ENCODE measurements around the gene H3-3A. TPM values are rescaled to one million over a fixed set of nuclear protein-coding genes. Genes with fewer than 3 reads are reported as not detected.
A peak's percentile ranks its signal among the peaks of the same experiment; 100 is the strongest.

H3-3A gene
- total RNA-seq, 6 donors from 2014 or later: 148 to 453 (median 419) TPM

DNA sequence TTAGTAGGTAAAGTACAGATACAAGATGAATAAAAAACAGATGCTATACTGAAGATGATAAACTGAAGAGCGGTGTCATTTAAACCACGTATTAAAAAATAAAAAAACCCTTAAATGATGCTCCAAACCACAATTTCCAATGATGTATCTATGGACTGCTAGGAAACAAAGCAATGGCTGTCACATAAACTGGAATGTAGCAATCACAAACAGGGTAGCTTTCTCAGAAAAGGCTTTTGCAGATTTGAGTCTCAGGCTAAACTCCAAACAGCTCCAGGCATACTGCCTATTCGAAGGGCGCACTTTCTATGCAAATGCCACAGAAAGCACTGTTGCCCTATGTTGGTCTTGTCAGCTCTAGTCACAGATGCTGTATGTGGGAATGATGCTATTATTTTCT is 12.4 kb upstream of the H3-3A start:
- TF ChIP-seq, protein P1, sequence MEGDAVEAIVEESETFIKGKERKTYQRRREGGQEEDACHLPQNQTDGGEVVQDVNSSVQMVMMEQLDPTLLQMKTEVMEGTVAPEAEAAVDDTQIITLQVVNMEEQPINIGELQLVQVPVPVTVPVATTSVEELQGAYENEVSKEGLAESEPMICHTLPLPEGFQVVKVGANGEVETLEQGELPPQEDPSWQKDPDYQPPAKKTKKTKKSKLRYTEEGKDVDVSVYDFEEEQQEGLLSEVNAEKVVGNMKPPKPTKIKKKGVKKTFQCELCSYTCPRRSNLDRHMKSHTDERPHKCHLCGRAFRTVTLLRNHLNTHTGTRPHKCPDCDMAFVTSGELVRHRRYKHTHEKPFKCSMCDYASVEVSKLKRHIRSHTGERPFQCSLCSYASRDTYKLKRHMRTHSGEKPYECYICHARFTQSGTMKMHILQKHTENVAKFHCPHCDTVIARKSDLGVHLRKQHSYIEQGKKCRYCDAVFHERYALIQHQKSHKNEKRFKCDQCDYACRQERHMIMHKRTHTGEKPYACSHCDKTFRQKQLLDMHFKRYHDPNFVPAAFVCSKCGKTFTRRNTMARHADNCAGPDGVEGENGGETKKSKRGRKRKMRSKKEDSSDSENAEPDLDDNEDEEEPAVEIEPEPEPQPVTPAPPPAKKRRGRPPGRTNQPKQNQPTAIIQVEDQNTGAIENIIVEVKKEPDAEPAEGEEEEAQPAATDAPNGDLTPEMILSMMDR (IDR thresholded peaks at IDR 0.05): no peak
- TF ChIP-seq POLR2A (IDR thresholded peaks at IDR 0.05) (no peak), POLR2AphosphoS5 (IDR thresholded peaks at IDR 0.05) (no peak), EP300 (IDR thresholded peaks at IDR 0.05) (no peak)
- 95 to 96% methylated on average over 4 of the region's 4 CpGs for WGBS, 2 donors
- no peak for ATAC-seq (ENCODE audit: low FRiP score in 2 of 2)

DNA sequence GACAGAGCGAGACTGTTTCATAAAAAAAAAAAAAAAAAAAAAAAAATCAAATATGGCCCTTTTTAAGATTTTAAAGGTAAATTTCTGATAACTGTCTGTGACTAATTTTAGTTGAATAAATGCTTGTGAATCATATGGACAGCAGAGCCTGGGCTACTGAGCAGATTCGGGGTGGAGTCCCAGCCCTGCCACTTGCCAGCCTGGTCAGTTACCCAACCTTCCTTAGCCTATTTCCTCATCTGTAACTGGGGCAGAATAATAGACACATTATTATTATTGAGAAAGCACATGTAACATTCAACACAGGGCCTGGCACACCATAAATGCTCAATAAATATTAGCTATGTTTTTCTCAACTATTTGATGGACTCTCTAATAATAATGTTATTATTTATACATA is 11.2 kb upstream of the H3-3A start:
- H3K27ac ChIP-seq: no peak overlapping the region
- no peak for DNase-seq
- ATAC-seq (ENCODE audit: low FRiP score in 2 of 2): peak in 1 of 2 donors; percentile 75
- 85 to 92% methylated on average over 2 of the region's 2 CpGs for WGBS, 2 donors
- no peaks in the 10 kb centered on the region for H3K9me3 ChIP-seq
- no peak overlapping the region for H3K4me3 ChIP-seq
- H3K4me1 ChIP-seq: no peaks in the 10 kb centered on the region
- no peak for TF ChIP-seq EP300 (IDR thresholded peaks at IDR 0.05)
- TF ChIP-seq, protein P1 (IDR thresholded peaks at IDR 0.05): no peak
- no peak for TF ChIP-seq POLR2A (IDR thresholded peaks at IDR 0.05)
- TF ChIP-seq POLR2AphosphoS5 (IDR thresholded peaks at IDR 0.05): no peak
- H3K36me3 ChIP-seq: peaks cover 0 to 2% (median 0%) of the 10 kb centered on the region in 4 donors
- H3K27me3 ChIP-seq: no peaks in the 10 kb centered on the region

More for the DNA sequence above, 12.4 kb upstream of the H3-3A start:
- no peak overlapping the region for H3K27ac ChIP-seq
- H3K4me3 ChIP-seq: no peak overlapping the region
- no peaks in the 10 kb centered on the region for H3K36me3 ChIP-seq
- H3K4me1 ChIP-seq: no peaks in the 10 kb centered on the region
- no peaks in the 10 kb centered on the region for H3K9me3 ChIP-seq
- no peak for DNase-seq
- no peaks in the 10 kb centered on the region for H3K27me3 ChIP-seq

DNA sequence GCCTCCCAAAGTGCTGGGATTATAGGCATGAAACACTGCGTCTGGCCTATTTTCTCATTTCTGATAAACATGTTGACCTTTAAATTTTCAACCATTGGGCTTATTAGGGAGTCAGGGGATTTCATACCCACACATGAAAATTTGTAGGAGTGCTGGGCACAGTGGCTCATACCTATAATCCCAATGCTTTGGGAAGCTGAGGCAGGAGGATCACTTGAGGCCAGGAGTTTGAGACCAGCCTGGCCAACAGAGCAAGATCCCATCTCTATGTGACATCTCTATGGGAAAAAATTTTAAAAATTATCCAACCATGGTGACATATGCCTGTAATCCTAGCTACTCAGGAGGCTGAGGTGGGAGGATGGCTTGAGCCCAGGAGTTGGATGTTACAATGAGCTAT is 10.5 kb upstream of the H3-3A start:
- DNase-seq: no peak
- H3K4me1 ChIP-seq: no peaks in the 10 kb centered on the region
- no peak overlapping the region for H3K4me3 ChIP-seq
- H3K27me3 ChIP-seq: no peaks in the 10 kb centered on the region
- no peak for TF ChIP-seq EP300 (IDR thresholded peaks at IDR 0.05)
- TF ChIP-seq, protein P1 (IDR thresholded peaks at IDR 0.05): no peak
- TF ChIP-seq POLR2A (IDR thresholded peaks at IDR 0.05): no peak
- TF ChIP-seq POLR2AphosphoS5 (IDR thresholded peaks at IDR 0.05): no peak
- 100% methylated on average over 1 of the region's 1 CpG for WGBS, 2 donors
- H3K36me3 ChIP-seq: peaks cover 0 to 2% (median 0%) of the 10 kb centered on the region in 4 donors
- no peaks in the 10 kb centered on the region for H3K9me3 ChIP-seq
- ATAC-seq (ENCODE audit: low FRiP score in 2 of 2): no peak
- no peak overlapping the region for H3K27ac ChIP-seq

DNA sequence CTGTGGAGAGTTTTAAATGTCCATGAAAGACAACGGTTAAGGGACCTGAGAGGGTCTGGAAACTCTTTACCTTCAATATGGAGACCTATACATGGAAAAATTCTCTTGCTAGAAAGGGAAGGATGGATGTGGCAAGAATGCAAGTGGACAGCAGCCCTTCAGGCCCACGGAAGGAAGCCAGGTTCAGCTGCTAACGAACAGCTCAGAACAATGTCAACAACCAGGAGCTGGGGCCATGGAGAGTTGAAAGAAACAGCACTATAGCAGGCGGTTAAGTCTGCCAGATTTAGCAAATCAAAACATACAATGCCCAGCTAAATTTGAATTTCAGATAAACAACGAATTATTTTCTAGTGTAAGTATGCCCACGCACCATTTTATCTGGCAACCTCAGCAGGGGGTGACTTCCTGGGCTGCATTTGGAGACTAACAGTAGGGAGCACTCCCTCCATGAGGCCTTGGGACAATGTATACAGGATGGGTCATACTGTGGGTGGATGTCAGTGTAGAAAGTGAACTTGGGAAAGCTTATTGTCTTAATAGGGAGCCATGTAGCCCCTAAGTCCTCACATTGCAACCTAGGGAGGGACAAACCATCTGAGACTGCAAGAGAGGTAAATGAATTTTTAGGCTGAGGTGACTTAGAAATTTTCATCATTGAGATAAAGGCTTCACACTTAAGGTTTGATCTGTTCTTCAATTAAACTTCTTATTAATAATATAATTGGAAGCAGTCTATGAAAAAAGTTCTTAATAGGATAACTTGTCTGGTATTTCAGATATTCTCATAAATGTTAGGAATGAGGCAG is 7.8 kb upstream of the H3-3A start:
- TF ChIP-seq EP300 (IDR thresholded peaks at IDR 0.05): no peak
- no peak for TF ChIP-seq POLR2A (IDR thresholded peaks at IDR 0.05)
- TF ChIP-seq, protein P1 (IDR thresholded peaks at IDR 0.05): no peak
- TF ChIP-seq POLR2AphosphoS5 (IDR thresholded peaks at IDR 0.05): no peak

More for the DNA sequence above, 7.8 kb upstream of the H3-3A start:
- Histone ChIP-seq H3K27ac (peak overlapping the region in 2 of 4 donors; percentile 21 to 50), H3K9me3 (no peaks in the 10 kb centered on the region), H3K4me1 (no peaks in the 10 kb centered on the region), H3K36me3 (peaks cover 0 to 9% (median 1%) of the 10 kb centered on the region in 4 donors), H3K4me3 (no peak overlapping the region), H3K27me3 (no peaks in the 10 kb centered on the region)
- no peak for DNase-seq
- 41 to 48% methylated on average over 6 of the region's 6 CpGs for WGBS, 2 donors
- ATAC-seq (ENCODE audit: low FRiP score in 2 of 2): no peak

Data from upper lobe of left lung (tissue), 6 donors.